GM23248 (cell line): ENCODE results near the gene EFEMP1.

ENCODE experiments used
- EZH2 ChIP-seq: fragments of 200-600 bp; sonication (generic); IDR thresholded peaks from 2 replicates; pipeline ENCODE4 v1.6.1; 2018; ENCODE audit warnings: antibody characterized with exemption, mild to moderate bottlenecking; ENCODE audit not compliant: insufficient read depth, poor library complexity, severe bottlenecking
- EZH2phosphoT487 ChIP-seq: fragments of 200-600 bp; sonication (generic); IDR thresholded peaks from 2 replicates; pipeline ENCODE4 v1.6.1; 2018; ENCODE audit warnings: antibody characterized with exemption, moderate library complexity, mild to moderate bottlenecking, low read depth; ENCODE audit not compliant: insufficient read depth

DNA sequence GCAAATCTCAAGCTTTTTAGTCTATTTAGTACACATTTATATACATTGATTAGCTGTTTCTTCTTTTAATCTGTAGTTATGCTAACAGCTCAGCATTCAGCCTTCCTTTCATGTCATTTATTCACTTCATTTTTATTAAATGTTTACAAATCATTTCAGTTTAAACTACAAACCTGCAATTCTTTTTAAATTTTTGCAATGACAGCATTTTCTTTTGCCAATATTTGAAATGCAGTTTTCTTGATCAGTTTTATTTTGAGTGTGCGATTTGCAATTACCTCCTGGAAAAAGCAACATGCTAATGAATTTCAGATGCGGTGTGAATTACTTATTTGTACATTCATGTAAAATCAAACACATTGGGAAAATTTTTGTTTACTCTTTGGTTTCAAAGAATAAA is 13.5 kb downstream of the EFEMP1 start:
- TF ChIP-seq EZH2 (no peak), EZH2phosphoT487 (no peak)
